ENCODE results near the gene TNIK. TPM values are rescaled to one million over a fixed set of nuclear protein-coding genes. Genes with fewer than 3 reads are reported as not detected.

TNIK gene
- total and polyA plus RNA-seq, 2 of the 4 experiments (the other 2 are of a cell fraction), result 3.4 to 6.3 TPM

DNA sequence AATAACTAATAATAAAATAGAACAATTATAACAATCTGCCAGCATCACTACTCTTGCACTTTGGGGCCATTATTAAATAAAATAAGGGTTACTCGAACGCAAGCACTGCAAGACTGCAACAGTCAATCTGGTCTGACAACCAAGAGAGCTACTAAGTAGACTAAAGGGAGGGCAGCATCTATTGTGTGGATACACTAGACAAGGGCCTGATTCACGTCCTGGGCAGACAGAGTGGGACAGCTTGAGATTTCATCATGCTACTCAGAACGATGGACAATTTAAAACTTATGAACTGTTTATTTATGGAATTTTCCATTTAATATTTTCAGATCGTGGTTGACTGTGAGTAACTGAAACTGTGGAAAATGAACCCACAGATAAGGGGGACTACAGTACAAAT lies 39.5 kb downstream of the TNIK start:
- TF ChIP-seq MAFK (IDR thresholded peaks at IDR 0.05; ENCODE audit: low read depth, low read length), result no peak
- no peak for TF ChIP-seq SMC3 (IDR thresholded peaks at IDR 0.05; ENCODE audit: low read depth, low read length)
- TF ChIP-seq, protein P1, sequence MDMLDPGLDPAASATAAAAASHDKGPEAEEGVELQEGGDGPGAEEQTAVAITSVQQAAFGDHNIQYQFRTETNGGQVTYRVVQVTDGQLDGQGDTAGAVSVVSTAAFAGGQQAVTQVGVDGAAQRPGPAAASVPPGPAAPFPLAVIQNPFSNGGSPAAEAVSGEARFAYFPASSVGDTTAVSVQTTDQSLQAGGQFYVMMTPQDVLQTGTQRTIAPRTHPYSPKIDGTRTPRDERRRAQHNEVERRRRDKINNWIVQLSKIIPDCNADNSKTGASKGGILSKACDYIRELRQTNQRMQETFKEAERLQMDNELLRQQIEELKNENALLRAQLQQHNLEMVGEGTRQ (IDR thresholded peaks at IDR 0.05; ENCODE audit: low read depth, low read length), result no peak
- TF ChIP-seq CHD1 (IDR thresholded peaks at IDR 0.05; ENCODE audit: low read depth, low read length), result no peak
- TF ChIP-seq RCOR1 (IDR thresholded peaks at IDR 0.05; ENCODE audit: insufficient replicate concordance, low read length), result no peak
- no peak for TF ChIP-seq MAZ (IDR thresholded peaks at IDR 0.05; ENCODE audit: borderline replicate concordance, low read depth, low read length)
- TF ChIP-seq RFX5 (IDR thresholded peaks at IDR 0.05; ENCODE audit: low read depth, low read length), result no peak
- no peak for TF ChIP-seq FOS (IDR thresholded peaks at IDR 0.05; ENCODE audit: low read depth, low read length)
- no peak for TF ChIP-seq MXI1 (IDR thresholded peaks at IDR 0.05; ENCODE audit: borderline replicate concordance, low read depth, low read length)
- TF ChIP-seq, protein P2, sequence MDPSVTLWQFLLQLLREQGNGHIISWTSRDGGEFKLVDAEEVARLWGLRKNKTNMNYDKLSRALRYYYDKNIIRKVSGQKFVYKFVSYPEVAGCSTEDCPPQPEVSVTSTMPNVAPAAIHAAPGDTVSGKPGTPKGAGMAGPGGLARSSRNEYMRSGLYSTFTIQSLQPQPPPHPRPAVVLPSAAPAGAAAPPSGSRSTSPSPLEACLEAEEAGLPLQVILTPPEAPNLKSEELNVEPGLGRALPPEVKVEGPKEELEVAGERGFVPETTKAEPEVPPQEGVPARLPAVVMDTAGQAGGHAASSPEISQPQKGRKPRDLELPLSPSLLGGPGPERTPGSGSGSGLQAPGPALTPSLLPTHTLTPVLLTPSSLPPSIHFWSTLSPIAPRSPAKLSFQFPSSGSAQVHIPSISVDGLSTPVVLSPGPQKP (IDR thresholded peaks at IDR 0.05; ENCODE audit: borderline replicate concordance, low read depth, low read length), result no peak
- TF ChIP-seq, protein P3, sequence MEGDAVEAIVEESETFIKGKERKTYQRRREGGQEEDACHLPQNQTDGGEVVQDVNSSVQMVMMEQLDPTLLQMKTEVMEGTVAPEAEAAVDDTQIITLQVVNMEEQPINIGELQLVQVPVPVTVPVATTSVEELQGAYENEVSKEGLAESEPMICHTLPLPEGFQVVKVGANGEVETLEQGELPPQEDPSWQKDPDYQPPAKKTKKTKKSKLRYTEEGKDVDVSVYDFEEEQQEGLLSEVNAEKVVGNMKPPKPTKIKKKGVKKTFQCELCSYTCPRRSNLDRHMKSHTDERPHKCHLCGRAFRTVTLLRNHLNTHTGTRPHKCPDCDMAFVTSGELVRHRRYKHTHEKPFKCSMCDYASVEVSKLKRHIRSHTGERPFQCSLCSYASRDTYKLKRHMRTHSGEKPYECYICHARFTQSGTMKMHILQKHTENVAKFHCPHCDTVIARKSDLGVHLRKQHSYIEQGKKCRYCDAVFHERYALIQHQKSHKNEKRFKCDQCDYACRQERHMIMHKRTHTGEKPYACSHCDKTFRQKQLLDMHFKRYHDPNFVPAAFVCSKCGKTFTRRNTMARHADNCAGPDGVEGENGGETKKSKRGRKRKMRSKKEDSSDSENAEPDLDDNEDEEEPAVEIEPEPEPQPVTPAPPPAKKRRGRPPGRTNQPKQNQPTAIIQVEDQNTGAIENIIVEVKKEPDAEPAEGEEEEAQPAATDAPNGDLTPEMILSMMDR (conservative IDR thresholded peaks at IDR 0.05; ENCODE audit: low read depth, low read length), result no peak
- TF ChIP-seq CEBPB (IDR thresholded peaks at IDR 0.05; ENCODE audit: low read depth, low read length), result no peak
- no peak for TF ChIP-seq RAD21 (IDR thresholded peaks at IDR 0.05; ENCODE audit: low read length)
- no peak for TF ChIP-seq POLR2A (IDR thresholded peaks at IDR 0.05; ENCODE audit: low read depth, low read length)
- TF ChIP-seq NFE2L2 (IDR thresholded peaks at IDR 0.05; ENCODE audit: low read depth, low read length), result no peak
- no peak for TF ChIP-seq BHLHE40 (IDR thresholded peaks at IDR 0.05; ENCODE audit: low read depth, low read length)

More for the DNA sequence above, 39.5 kb downstream of the TNIK start:
- Histone ChIP-seq H4K8ac (ENCODE audit: low read depth in 2 of 2, low read length in 2 of 2) (no peak overlapping the region), H3K9ac (ENCODE audit: low read depth, low read length) (no peak overlapping the region), H4K5ac (ENCODE audit: low read depth, low read length) (no peak overlapping the region), H3K9me3 (ENCODE audit: control insufficient read depth, insufficient read depth, low read length) (no peaks in the 10 kb centered on the region), H3K27me3 (ENCODE audit: control insufficient read depth, insufficient read depth, low read length) (no peaks in the 10 kb centered on the region), H3K4me2 (ENCODE audit: low read depth, low read length) (no peak overlapping the region), H2AK5ac (ENCODE audit: low read depth, low read length) (no peak overlapping the region), H4K91ac (ENCODE audit: insufficient read depth, low read depth, low read length) (no peak overlapping the region), H2AK9ac (replicated peaks; ENCODE audit: low read depth, low read length, poor library complexity) (no peak overlapping the region), H3K56ac (ENCODE audit: extremely low read depth, insufficient read depth, low read length) (no peak overlapping the region), H2BK120ac (ENCODE audit: low read depth, low read length) (no peak overlapping the region), H3K9me1 (ENCODE audit: insufficient read depth, low read length) (no peaks in the 10 kb centered on the region), H3K36me3 (ENCODE audit: control insufficient read depth, insufficient read depth, low read length) (no peaks in the 10 kb centered on the region), H3K4me3 (ENCODE audit: insufficient read depth, low read depth, low read length) (no peak overlapping the region), H3K4ac (ENCODE audit: low read depth, low read length) (no peak overlapping the region), H4K20me1 (ENCODE audit: insufficient read depth, low read length) (no peaks in the 10 kb centered on the region), H3K4me1 (ENCODE audit: control insufficient read depth, insufficient read depth, low read length) (peaks cover 11% of the 10 kb centered on the region), H3K18ac (ENCODE audit: low read depth, low read length) (no peak overlapping the region), H3K23ac (ENCODE audit: low read depth, low read length) (no peak overlapping the region), H3K79me1 (ENCODE audit: low read depth in 1 of 2, low read length in 2 of 2) (no peaks in the 10 kb centered on the region), H3K27ac (ENCODE audit: insufficient read depth, low read length) (no peak overlapping the region), H3K14ac (replicated peaks; ENCODE audit: low read depth, low read length) (no peak overlapping the region), H2BK5ac (ENCODE audit: low read depth, low read length, poor library complexity, severe bottlenecking) (no peak overlapping the region), H2AFZ (replicated peaks; ENCODE audit: low read length, poor library complexity) (no peak overlapping the region), H2BK20ac (ENCODE audit: low read depth, low read length) (peak overlapping the region; percentile 39; the same call in 1 of the 2 replicates), H2BK15ac (ENCODE audit: low read depth, low read length) (no peak overlapping the region)
- intact Hi-C loops (cut with micrococcal nuclease) (no loop called here), dilution Hi-C loops (cut with HindIII; ENCODE audit: low sequenced_read_pairs, unreplicated experiment) (no loop called here), in situ Hi-C loops (cut with MboI; ENCODE audit: low sequenced_read_pairs) (no loop called here)
- ChIA-PET CTCF (no interaction called here), POLR2A (ENCODE audit: unreplicated experiment) (no interaction called here)
- WGBS, 2 experiments (ENCODE audit: extremely low coverage in 2 of 2, insufficient read length in 1 of 2), result 100% methylated on average over 1 of the region's 5 CpGs; no CpG with 5 or more reads in 1 of the 2 experiments
- ATAC-seq (ENCODE audit: low read depth), result no peak
- no TSS peak for BruUV-seq (replicated peaks)
- DNase-seq, result peak; percentile 26

Data from IMR-90 (cell line).